HG02884 (cell line): ENCODE data around the gene NCKAP5.

Source experiments
- ATAC-seq: cut with Tn5 transposase; IDR thresholded peaks from one replicate; pipeline ENCODE4 v1.9.1; 2021; ENCODE audit warnings: mild to moderate bottlenecking, moderate library complexity; ENCODE audit not compliant: unreplicated experiment

Gene NCKAP5

GRCh38 chr2:133123393-133123792 lies 444.9 kb downstream of the NCKAP5 start:
- ATAC-seq: no peak

GRCh38 chr2:133122529-133122928 lies 445.7 kb downstream of the NCKAP5 start:
- ATAC-seq: no peak

GRCh38 chr2:133120310-133120709 lies 448.0 kb downstream of the NCKAP5 start:
- no peak for ATAC-seq

GRCh38 chr2:133110201-133110600 lies 458.1 kb downstream of the NCKAP5 start:
- no peak for ATAC-seq

- no peak for ATAC-seq
These were observed 458.5 kb downstream of the NCKAP5 start for GRCh38 chr2:133109772-133110171.

- no peak for ATAC-seq
These were observed 461.0 kb downstream of the NCKAP5 start for GRCh38 chr2:133107058-133107815.

- no peak for ATAC-seq
These were observed 463.4 kb downstream of the NCKAP5 start for GRCh38 chr2:133104871-133105270.

GRCh38 chr2:133098787-133099186 lies 469.5 kb downstream of the NCKAP5 start:
- no peak for ATAC-seq

- no peak for ATAC-seq
These were observed 470.6 kb downstream of the NCKAP5 start for GRCh38 chr2:133097666-133098065.

- ATAC-seq: no peak
These were observed 475.7 kb downstream of the NCKAP5 start for GRCh38 chr2:133092571-133092970.

- ATAC-seq: no peak
These were observed 477.9 kb downstream of the NCKAP5 start for GRCh38 chr2:133090358-133090757.

- ATAC-seq: no peak
These were observed 482.1 kb downstream of the NCKAP5 start for GRCh38 chr2:133086176-133086575.

- ATAC-seq: no peak
These were observed 482.6 kb downstream of the NCKAP5 start for GRCh38 chr2:133085646-133086045.

- ATAC-seq: no peak
These were observed 486.2 kb downstream of the NCKAP5 start for GRCh38 chr2:133082034-133082433.

- ATAC-seq: no peak
These were observed 487.4 kb downstream of the NCKAP5 start for GRCh38 chr2:133080822-133081221.

GRCh38 chr2:133078667-133079411 lies 489.4 kb downstream of the NCKAP5 start:
- no peak for ATAC-seq

- no peak for ATAC-seq
These were observed 490.9 kb downstream of the NCKAP5 start for GRCh38 chr2:133077269-133077822.

- ATAC-seq: no peak
These were observed 495.2 kb downstream of the NCKAP5 start for GRCh38 chr2:133072837-133073694.

- no peak for ATAC-seq
These were observed 504.5 kb downstream of the NCKAP5 start for GRCh38 chr2:133063775-133064174.

- ATAC-seq: no peak
These were observed 505.2 kb downstream of the NCKAP5 start for GRCh38 chr2:133062931-133063665.
